K562 (cell line): ENCODE results near the gene HLA-DOA. TPM values are rescaled to one million over a fixed set of nuclear protein-coding genes. Genes with fewer than 3 reads are reported as not detected.

ENCODE experiments used
- ATAC-seq: fragments of 200-7000 bp; cut with Tn5 transposase; 3 replicates; pipeline ENCODE4 v1.9.1; 2020; ENCODE audit warnings: moderate library complexity
- BruUV-seq: library from RNA; stranded (reverse); fragments of 400-500 nt; replicated peaks from 2 replicates; lab custom pipeline; 2021; lab: Mats Ljungman, UMichigan
- CTCF ChIA-PET: fragments of 300-600 bp; formaldehyde crosslinking; extraction: SDS; loops from one replicate; lab custom pipeline; 2021; ENCODE audit warnings: low intra/inter-chr PET ratio; lab: Yijun Ruan, JAX
- POLR2A ChIA-PET: fragments of 300-600, 350-650 bp; sonication (Branson Sonifier 250); formaldehyde crosslinking; extraction: SDS; loops from one replicate; lab custom pipeline; 2021; ENCODE audit warnings: antibody characterized with exemption, inconsistent platforms; lab: Yijun Ruan, JAX
- DNase-seq, 4 experiments: peaks; one replicate each; pipeline versions ENCODE4 v3.0.0 to v3.0.0-alpha.2; 2011 to 2018; ENCODE audit warnings: low spot score in 3 of 4, mixed read lengths in 3 of 4; ENCODE audit errors: extremely low read depth in 1 of 4
- FAIRE-seq: peaks from 2 replicates; lab custom pipeline; 2011; peaks lifted over from hg19 to GRCh38; lab: Jason Lieb, UNC
- H2AFZ ChIP-seq: 2 replicates; pipeline ENCODE4 v1.6.0; 2011; ENCODE audit warnings: low read depth, low read length, control low read depth, inconsistent platforms
- H3K27ac ChIP-seq: fragments of 200-600 bp; 3 replicates; pipeline ENCODE4 v1.8.0; 2011; ENCODE audit warnings: low read depth, mild to moderate bottlenecking, control low read depth, inconsistent platforms, low read length, moderate library complexity, mixed read lengths; ENCODE audit errors: extremely low read depth
- H3K27me3 ChIP-seq, 2 experiments: fragments of 300-600 bp in 1 of 2; 2 replicates in 1 of 2; 3 replicates in 1 of 2; pipeline versions ENCODE4 v1.6.0 to v1.8.0; 2011; ENCODE audit warnings: inconsistent platforms in 2 of 2, low read length in 2 of 2, mild to moderate bottlenecking in 1 of 2, mixed read lengths in 1 of 2, moderate library complexity in 1 of 2; ENCODE audit not compliant: control insufficient read depth in 2 of 2, insufficient read depth in 2 of 2
- H3K36me3 ChIP-seq: fragments of 300-600 bp; 3 replicates; pipeline ENCODE4 v1.8.0; 2011; ENCODE audit warnings: mild to moderate bottlenecking, low read length, inconsistent platforms; ENCODE audit not compliant: control insufficient read depth, insufficient read depth
- H3K4me1 ChIP-seq, 2 experiments: fragments of 200-600 bp in 1 of 2; replicated peaks in 1 of 2; 2 replicates in 1 of 2; 3 replicates in 1 of 2; pipeline versions ENCODE4 v1.5.1 to v1.8.0; 2011; ENCODE audit warnings: inconsistent platforms in 2 of 2, low read length in 2 of 2, mild to moderate bottlenecking in 1 of 2, mixed read lengths in 1 of 2, moderate library complexity in 1 of 2; ENCODE audit not compliant: control insufficient read depth in 2 of 2, insufficient read depth in 2 of 2
- H3K4me2 ChIP-seq: 2 replicates; pipeline ENCODE4 v1.6.1; 2011; ENCODE audit warnings: low read length, control low read depth, inconsistent platforms, mixed read lengths; ENCODE audit not compliant: insufficient read depth
- H3K4me3 ChIP-seq: fragments of 200-600 bp; sonication (generic), shearing (Covaris generic); 2 replicates; pipeline ENCODE4 v1.5.1; 2016; ENCODE audit warnings: control low read depth, inconsistent platforms
- H3K79me2 ChIP-seq: fragments of 200-600 bp; 3 replicates; pipeline ENCODE4 v1.8.0; 2011; ENCODE audit warnings: low read length, inconsistent platforms; ENCODE audit not compliant: control insufficient read depth, insufficient read depth
- H3K9ac ChIP-seq, 2 experiments: 2 replicates each; pipeline versions ENCODE4 v1.6.0 to v1.6.1; 2011; ENCODE audit warnings: low read depth in 2 of 2, low read length in 2 of 2, control low read depth in 1 of 2, inconsistent platforms in 1 of 2, mild to moderate bottlenecking in 1 of 2, mixed read lengths in 1 of 2; ENCODE audit not compliant: insufficient read depth in 1 of 2
- H3K9me1 ChIP-seq: one replicate; pipeline ENCODE4 v1.6.0; 2011; ENCODE audit warnings: inconsistent platforms, mild to moderate bottlenecking, low read length, moderate library complexity; ENCODE audit not compliant: control insufficient read depth, insufficient read depth
- H3K9me3 ChIP-seq: replicated peaks from 2 replicates; pipeline ENCODE4 v1.5.1; 2011; ENCODE audit warnings: low read depth, low read length, inconsistent platforms; ENCODE audit not compliant: control insufficient read depth, insufficient read depth
- H4K20me1 ChIP-seq: replicated peaks from 2 replicates; pipeline ENCODE4 v1.6.1; 2011; ENCODE audit warnings: low read length, inconsistent platforms, mixed read lengths; ENCODE audit not compliant: control insufficient read depth, insufficient read depth
- HOXB6 ChIP-seq: fragments of 250-450 bp; sonication (Bioruptor Pico); IDR thresholded peaks from 2 replicates; pipeline ENCODE4 v1.5.1; 2022; ENCODE audit warnings: mild to moderate bottlenecking, borderline replicate concordance
- NCOA6 ChIP-seq: fragments of 450-650 bp; IDR thresholded peaks from 2 replicates; pipeline ENCODE4 v1.6.1; 2017; ENCODE audit warnings: mild to moderate bottlenecking
- PHF21A ChIP-seq: fragments of 450-650 bp; IDR thresholded peaks from 2 replicates; pipeline ENCODE4 v1.6.1; 2017; ENCODE audit warnings: low read depth, borderline replicate concordance
- POLR2AphosphoS2 ChIP-seq: IDR thresholded peaks from 2 replicates; pipeline ENCODE4 v1.6.1; 2012; ENCODE audit warnings: low read length, improper control_type of control experiment
- SOX6 ChIP-seq: fragments of 450-650 bp; IDR thresholded peaks from 2 replicates; pipeline ENCODE4 v1.6.1; 2014; ENCODE audit warnings: mild to moderate bottlenecking
- SRSF7 ChIP-seq: fragments of 200-400 bp; formaldehyde crosslinking; optimal IDR thresholded peaks from 2 replicates; pipeline ENCODE3; 2017; ENCODE audit warnings: mild to moderate bottlenecking, low read depth, low read length
- TAF15 ChIP-seq: fragments of 200-400 bp; formaldehyde crosslinking; IDR thresholded peaks from 2 replicates; pipeline ENCODE4 v1.6.1; 2017; ENCODE audit warnings: mild to moderate bottlenecking, low read depth, low read length, moderate library complexity
- U2AF2 ChIP-seq: fragments of 200-400 bp; formaldehyde crosslinking; optimal IDR thresholded peaks from 2 replicates; pipeline ENCODE3; 2017; ENCODE audit warnings: low read depth, mild to moderate bottlenecking, low read length
- ZNF589 ChIP-seq: fragments of 200-800 bp; sonication (Bioruptor generic); IDR thresholded peaks from 2 replicates; pipeline ENCODE4 v1.6.1; 2016; ENCODE audit warnings: low read depth, missing genetic modification characterization, missing compliant biosample characterization
- WGBS: fragments of 100-300 bp; shearing (Covaris generic); methylation state at CpG from one replicate; pipeline ENCODE4 v1.1.6; 2016; ENCODE audit warnings: low coverage, mixed read lengths; ENCODE audit not compliant: insufficient coverage; ENCODE audit errors: missing lambda C conversion rate; 5-methylcytosine and 5-hydroxymethylcytosine counted together
- in situ Hi-C: fragments of 300-500 bp; cut with MboI; formaldehyde crosslinking; loops from 4 replicates; pipeline ENCODE4 v1.15.0; 2018; ENCODE audit warnings: inconsistent platforms, mixed read lengths
- intact Hi-C: fragments of 100-400 bp; cut with micrococcal nuclease; formaldehyde crosslinking; loops from 2 replicates; pipeline ENCODE4 v1.14.2; 2022
- polyA plus RNA-seq, 8 experiments: library from polyadenylated mRNA; depleted of rRNA in 4 of 8; stranded (reverse) in 5 of 8; unstranded in 3 of 8; fragments of >200 nt; fragmentation: Nextera tagmentation in 2 of 8; fragmentation: Illumina TruSeq in 1 of 8; extraction: Ambion mirVana in 2 of 8; extraction: Trizol in 1 of 8; gene quantifications; 2 replicates each; pipeline versions ENCODE4 v1.2.1 to v1.2.3, GENCODE V29; 2011 to 2014; ENCODE audit warnings: inconsistent platforms in 1 of 8, missing spikeins in 1 of 8
- total RNA-seq, 7 experiments: library from RNA; depleted of rRNA in 6 of 7; stranded (reverse); fragments of >200 nt in 6 of 7; fragmentation: Illumina TruSeq in 2 of 7; extraction: Trizol in 2 of 7; gene quantifications; 2 replicates each; pipeline versions ENCODE4 v1.2.1 to v1.2.3, GENCODE V29; 2011 to 2021; ENCODE audit warnings: low replicate concordance in 1 of 7
- TF ChIP-seq, protein P1 (sequence below): fragments of 450-650 bp; formaldehyde crosslinking; IDR thresholded peaks from 2 replicates; pipeline ENCODE4 v1.4.0; 2022; ENCODE audit warnings: missing genetic modification characterization
- TF ChIP-seq, protein P2 (sequence below): fragments of 250-450 bp; sonication (Bioruptor Pico); IDR thresholded peaks from 2 replicates; pipeline ENCODE4 v1.8.0; 2022; ENCODE audit warnings: moderate library complexity, mild to moderate bottlenecking, inconsistent platforms
- TF ChIP-seq, protein P3 (sequence below): fragments of 150-350 bp; IDR thresholded peaks from 2 replicates; pipeline ENCODE4 v1.6.1; 2014; ENCODE audit warnings: low read depth, mild to moderate bottlenecking, low read length, borderline replicate concordance

Gene HLA-DOA
- total and polyA plus RNA-seq, 9 of the 15 experiments (the other 6 are each of a cell fraction or from before 2014, with no cell fraction given): 0.07 TPM; not detected in 8

DNA sequence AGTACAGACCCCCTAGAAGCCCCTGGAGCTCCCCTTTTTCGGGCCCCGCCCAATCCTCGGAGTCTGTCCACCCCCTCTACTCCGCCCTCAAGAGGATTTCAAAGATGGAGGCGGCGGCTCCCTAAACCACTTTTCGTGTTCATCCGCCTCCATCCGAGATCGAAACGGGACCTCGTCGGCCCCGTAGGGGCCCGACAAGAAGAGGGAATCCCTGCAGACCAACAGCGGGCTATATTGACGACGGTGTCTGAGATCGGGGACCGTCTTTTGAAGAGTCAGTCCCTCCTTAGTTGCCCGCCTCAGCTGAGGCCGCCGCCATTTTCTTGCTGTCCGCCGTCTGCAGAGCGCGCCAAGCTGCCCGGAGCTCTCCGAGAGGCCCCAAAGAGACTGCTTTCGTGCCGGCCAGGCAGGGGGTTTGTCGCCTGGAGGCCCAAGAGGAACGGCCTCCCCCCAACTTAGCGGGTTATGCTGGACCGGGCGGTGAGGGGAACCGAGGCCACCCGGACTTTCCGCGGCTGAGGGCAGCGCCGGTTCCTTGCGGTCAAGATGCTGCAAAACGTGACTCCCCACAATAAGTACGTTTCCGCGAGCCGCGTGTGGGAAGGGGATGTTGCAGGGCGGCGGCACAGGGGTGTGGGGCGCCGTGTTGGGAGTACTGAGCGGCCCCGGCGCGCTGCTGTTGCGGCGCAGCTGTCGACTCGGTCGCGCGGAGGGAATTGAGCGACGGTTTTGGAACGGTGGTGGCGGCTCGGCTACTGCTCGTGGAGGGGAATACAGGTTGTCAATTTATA is 36.8 kb downstream of the HLA-DOA start:
- Histone ChIP-seq H3K4me2 (peak overlapping the region; percentile 92), H3K9ac (peak overlapping the region; percentile 75 to 98), H3K79me2 (peaks cover 92% of the 10 kb centered on the region), H4K20me1 (peaks cover 55% of the 10 kb centered on the region), H3K9me3 (no peaks in the 10 kb centered on the region), H3K4me1 (peaks cover 14 to 20% of the 10 kb centered on the region in 2 experiments; a peak in 4 of 5 replicates), H3K27ac (peak overlapping the region; percentile 63), H3K9me1 (peaks cover 22% of the 10 kb centered on the region), H3K4me3 (peak overlapping the region; percentile 70), H3K36me3 (peaks cover 60% of the 10 kb centered on the region), H2AFZ (no peak overlapping the region), H3K27me3 (no peaks in the 10 kb centered on the region)
- under 1% methylated on average over 67 of the region's 70 CpGs for WGBS
- ChIA-PET CTCF (interaction anchor here (1.2 kb wide), 1 partner anchor 9 kb away, joined by 4 read pairs; no protein-coding TSS in a partner anchor), POLR2A (interaction anchor here (0.6 to 13.4 kb wide), 101 partner anchors 9 to 1896 kb away, joined by 3 to 384 read pairs (median 4); partner anchors contain the start of genes B3GALT4, C6orf47, FKBPL and HLA-DMA)
- BruUV-seq: TSS peak; percentile 31
- ATAC-seq (peak; percentile 8), FAIRE-seq (no peak), DNase-seq (peak in 3 of 4 experiments; percentile 50 to 84 (median 76))
- in situ Hi-C loops: loop anchor here (25.0 kb wide), 1 partner anchor 1435 kb away; the partner anchor contains the start of genes ATP6V1G2, DDX39B, MCCD1 and NFKBIL1
- intact Hi-C loops: loop anchor here (5.0 kb wide), 1 partner anchor 775 kb away; no protein-coding TSS in a partner anchor
- TF ChIP-seq HOXB6 (CRISPR knock-in tag): no peak
- TF ChIP-seq, protein P1, sequence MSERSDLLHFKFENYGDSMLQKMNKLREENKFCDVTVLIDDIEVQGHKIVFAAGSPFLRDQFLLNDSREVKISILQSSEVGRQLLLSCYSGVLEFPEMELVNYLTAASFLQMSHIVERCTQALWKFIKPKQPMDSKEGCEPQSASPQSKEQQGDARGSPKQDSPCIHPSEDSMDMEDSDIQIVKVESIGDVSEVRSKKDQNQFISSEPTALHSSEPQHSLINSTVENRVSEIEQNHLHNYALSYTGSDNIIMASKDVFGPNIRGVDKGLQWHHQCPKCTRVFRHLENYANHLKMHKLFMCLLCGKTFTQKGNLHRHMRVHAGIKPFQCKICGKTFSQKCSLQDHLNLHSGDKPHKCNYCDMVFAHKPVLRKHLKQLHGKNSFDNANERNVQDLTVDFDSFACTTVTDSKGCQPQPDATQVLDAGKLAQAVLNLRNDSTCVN (CRISPR knock-in tag): 0 out of 2 replicates have a peak, but pooled peaks have one; percentile 2
- no peak for TF ChIP-seq U2AF2
- TF ChIP-seq SOX6: no peak
- TF ChIP-seq, protein P2, sequence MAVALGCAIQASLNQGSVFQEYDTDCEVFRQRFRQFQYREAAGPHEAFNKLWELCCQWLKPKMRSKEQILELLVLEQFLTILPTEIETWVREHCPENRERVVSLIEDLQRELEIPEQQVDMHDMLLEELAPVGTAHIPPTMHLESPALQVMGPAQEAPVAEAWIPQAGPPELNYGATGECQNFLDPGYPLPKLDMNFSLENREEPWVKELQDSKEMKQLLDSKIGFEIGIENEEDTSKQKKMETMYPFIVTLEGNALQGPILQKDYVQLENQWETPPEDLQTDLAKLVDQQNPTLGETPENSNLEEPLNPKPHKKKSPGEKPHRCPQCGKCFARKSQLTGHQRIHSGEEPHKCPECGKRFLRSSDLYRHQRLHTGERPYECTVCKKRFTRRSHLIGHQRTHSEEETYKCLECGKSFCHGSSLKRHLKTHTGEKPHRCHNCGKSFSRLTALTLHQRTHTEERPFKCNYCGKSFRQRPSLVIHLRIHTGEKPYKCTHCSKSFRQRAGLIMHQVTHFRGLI: no peak
- 0 out of 2 replicates have a peak, but pooled peaks have one; percentile 20 for TF ChIP-seq TAF15
- TF ChIP-seq PHF21A: no peak
- no peak for TF ChIP-seq ZNF589 (CRISPR knock-in tag)
- peak; percentile 25 for TF ChIP-seq POLR2AphosphoS2
- TF ChIP-seq SRSF7: no peak
- no peak for TF ChIP-seq NCOA6
- TF ChIP-seq, protein P3, sequence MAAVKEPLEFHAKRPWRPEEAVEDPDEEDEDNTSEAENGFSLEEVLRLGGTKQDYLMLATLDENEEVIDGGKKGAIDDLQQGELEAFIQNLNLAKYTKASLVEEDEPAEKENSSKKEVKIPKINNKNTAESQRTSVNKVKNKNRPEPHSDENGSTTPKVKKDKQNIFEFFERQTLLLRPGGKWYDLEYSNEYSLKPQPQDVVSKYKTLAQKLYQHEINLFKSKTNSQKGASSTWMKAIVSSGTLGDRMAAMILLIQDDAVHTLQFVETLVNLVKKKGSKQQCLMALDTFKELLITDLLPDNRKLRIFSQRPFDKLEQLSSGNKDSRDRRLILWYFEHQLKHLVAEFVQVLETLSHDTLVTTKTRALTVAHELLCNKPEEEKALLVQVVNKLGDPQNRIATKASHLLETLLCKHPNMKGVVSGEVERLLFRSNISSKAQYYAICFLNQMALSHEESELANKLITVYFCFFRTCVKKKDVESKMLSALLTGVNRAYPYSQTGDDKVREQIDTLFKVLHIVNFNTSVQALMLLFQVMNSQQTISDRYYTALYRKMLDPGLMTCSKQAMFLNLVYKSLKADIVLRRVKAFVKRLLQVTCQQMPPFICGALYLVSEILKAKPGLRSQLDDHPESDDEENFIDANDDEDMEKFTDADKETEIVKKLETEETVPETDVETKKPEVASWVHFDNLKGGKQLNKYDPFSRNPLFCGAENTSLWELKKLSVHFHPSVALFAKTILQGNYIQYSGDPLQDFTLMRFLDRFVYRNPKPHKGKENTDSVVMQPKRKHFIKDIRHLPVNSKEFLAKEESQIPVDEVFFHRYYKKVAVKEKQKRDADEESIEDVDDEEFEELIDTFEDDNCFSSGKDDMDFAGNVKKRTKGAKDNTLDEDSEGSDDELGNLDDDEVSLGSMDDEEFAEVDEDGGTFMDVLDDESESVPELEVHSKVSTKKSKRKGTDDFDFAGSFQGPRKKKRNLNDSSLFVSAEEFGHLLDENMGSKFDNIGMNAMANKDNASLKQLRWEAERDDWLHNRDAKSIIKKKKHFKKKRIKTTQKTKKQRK: no peak
